K562 (cell line): ENCODE data around the gene SCGB1A1. TPM values are rescaled to one million over a fixed set of nuclear protein-coding genes. Genes with fewer than 3 reads are reported as not detected.

Source experiments
- ARID1B ChIP-seq: fragments of 450-650 bp; IDR thresholded peaks from 2 replicates; pipeline ENCODE4 v1.6.1; 2016; ENCODE audit warnings: antibody characterized with exemption, mild to moderate bottlenecking, inconsistent platforms
- ATF7 ChIP-seq: fragments of 450-650 bp; IDR thresholded peaks from 2 replicates; pipeline ENCODE4 v1.7.1; 2014; ENCODE audit warnings: mild to moderate bottlenecking, moderate library complexity
- BRD4 ChIP-seq: fragments of 200-600 bp; sonication (generic); IDR thresholded peaks from 2 replicates; pipeline ENCODE4 v1.6.1; 2017; ENCODE audit warnings: inconsistent platforms
- C11orf30 ChIP-seq: fragments of 450-650 bp; IDR thresholded peaks from 2 replicates; pipeline ENCODE4 v1.6.1; 2016; ENCODE audit warnings: low read depth, mild to moderate bottlenecking
- CBFA2T3 ChIP-seq: fragments of 450-650 bp; IDR thresholded peaks from 2 replicates; pipeline ENCODE4 v1.6.1; 2017
- CTBP1 ChIP-seq: fragments of 450-650 bp; IDR thresholded peaks from 2 replicates; pipeline ENCODE4 v1.6.1; 2016; ENCODE audit warnings: borderline replicate concordance
- ETV1 ChIP-seq: fragments of 450-650 bp; conservative IDR thresholded peaks from 2 replicates; pipeline ENCODE4 v1.6.1; 2016; ENCODE audit warnings: missing genetic modification characterization, control low read depth, low read depth, missing compliant biosample characterization
- HDAC3 ChIP-seq: fragments of 450-650 bp; IDR thresholded peaks from 2 replicates; pipeline ENCODE4 v1.6.1; 2018; ENCODE audit warnings: borderline replicate concordance, mild to moderate bottlenecking, moderate library complexity; ENCODE audit not compliant: partially characterized antibody
- L3MBTL2 ChIP-seq: fragments of 450-650 bp; IDR thresholded peaks from 2 replicates; pipeline ENCODE4 v1.6.1; 2016; ENCODE audit warnings: mild to moderate bottlenecking, moderate library complexity
- LEF1 ChIP-seq: fragments of 450-650 bp; IDR thresholded peaks from 2 replicates; pipeline ENCODE4 v1.6.1; 2016; ENCODE audit warnings: mild to moderate bottlenecking
- MTA3 ChIP-seq: fragments of 450-650 bp; formaldehyde crosslinking; IDR thresholded peaks from 2 replicates; pipeline ENCODE4 v1.6.1; 2017; ENCODE audit warnings: mild to moderate bottlenecking, borderline replicate concordance
- NFE2 ChIP-seq: IDR thresholded peaks from 2 replicates; pipeline ENCODE4 v1.6.1; 2014; ENCODE audit warnings: antibody characterized with exemption, low read depth
- NFIX ChIP-seq: fragments of 250-450 bp; sonication (Bioruptor Pico); IDR thresholded peaks from 2 replicates; pipeline ENCODE4 v1.4.0; 2020; ENCODE audit warnings: low read depth, mild to moderate bottlenecking, moderate library complexity
- PYGO2 ChIP-seq: fragments of 450-650 bp; IDR thresholded peaks from 2 replicates; pipeline ENCODE4 v1.6.1; 2016; ENCODE audit warnings: mild to moderate bottlenecking, missing genetic modification characterization, moderate library complexity, missing compliant biosample characterization
- RNF2 ChIP-seq: sonication (generic); IDR thresholded peaks from 2 replicates; pipeline ENCODE4 v1.6.1; 2016
- SOX6 ChIP-seq: fragments of 450-650 bp; IDR thresholded peaks from 2 replicates; pipeline ENCODE4 v1.6.1; 2014; ENCODE audit warnings: mild to moderate bottlenecking
- SREBF1 ChIP-seq: fragments of 150-350 bp; IDR thresholded peaks from 2 replicates; pipeline ENCODE4 v1.6.1; 2014; ENCODE audit warnings: antibody characterized with exemption, low read depth, low read length, borderline replicate concordance
- TEAD1 ChIP-seq, 2 experiments: fragments of 450-650 bp in 1 of 2; sonication (generic) in 1 of 2; formaldehyde crosslinking; IDR thresholded peaks; 2 replicates each; pipeline versions ENCODE4 v1.4.0 to v1.8.0; 2020 to 2022; ENCODE audit warnings: mild to moderate bottlenecking in 2 of 2, missing genetic modification reagents in 1 of 2
- ZNF764 ChIP-seq: fragments of 250-450 bp; sonication (Bioruptor Pico); IDR thresholded peaks from 2 replicates; pipeline ENCODE4 v1.4.0; 2020; ENCODE audit warnings: low read depth, mild to moderate bottlenecking, moderate library complexity
- ZNF79 ChIP-seq: fragments of 250-450 bp; sonication (Bioruptor Pico); IDR thresholded peaks from 2 replicates; pipeline ENCODE4 v1.4.0; 2020; ENCODE audit warnings: low read depth, mild to moderate bottlenecking, moderate library complexity
- polyA plus RNA-seq, 8 experiments: library from polyadenylated mRNA; depleted of rRNA in 4 of 8; stranded (reverse) in 5 of 8; unstranded in 3 of 8; fragments of >200 nt; fragmentation: Nextera tagmentation in 2 of 8; fragmentation: Illumina TruSeq in 1 of 8; extraction: Ambion mirVana in 2 of 8; extraction: Trizol in 1 of 8; gene quantifications; 2 replicates each; pipeline versions ENCODE4 v1.2.1 to v1.2.3, GENCODE V29; 2011 to 2014; ENCODE audit warnings: inconsistent platforms in 1 of 8, missing spikeins in 1 of 8
- total RNA-seq, 7 experiments: library from RNA; depleted of rRNA in 6 of 7; stranded (reverse); fragments of >200 nt in 6 of 7; fragmentation: Illumina TruSeq in 2 of 7; extraction: Trizol in 2 of 7; gene quantifications; 2 replicates each; pipeline versions ENCODE4 v1.2.1 to v1.2.3, GENCODE V29; 2011 to 2021; ENCODE audit warnings: low replicate concordance in 1 of 7
- TF ChIP-seq, protein P1 (sequence below): fragments of 450-650 bp; IDR thresholded peaks from 2 replicates; pipeline ENCODE4 v1.6.1; 2017; ENCODE audit warnings: antibody characterized with exemption, mild to moderate bottlenecking
- TF ChIP-seq, protein P2 (sequence below): sonication (generic); formaldehyde crosslinking; IDR thresholded peaks from 2 replicates; pipeline ENCODE4 v1.9.0; 2022; ENCODE audit warnings: mild to moderate bottlenecking, missing genetic modification reagents

The SCGB1A1 gene
- total and polyA plus RNA-seq, 9 of the 15 experiments (the other 6 are each of a cell fraction or from before 2014, with no cell fraction given), result 0.55 TPM; not detected in 8

DNA sequence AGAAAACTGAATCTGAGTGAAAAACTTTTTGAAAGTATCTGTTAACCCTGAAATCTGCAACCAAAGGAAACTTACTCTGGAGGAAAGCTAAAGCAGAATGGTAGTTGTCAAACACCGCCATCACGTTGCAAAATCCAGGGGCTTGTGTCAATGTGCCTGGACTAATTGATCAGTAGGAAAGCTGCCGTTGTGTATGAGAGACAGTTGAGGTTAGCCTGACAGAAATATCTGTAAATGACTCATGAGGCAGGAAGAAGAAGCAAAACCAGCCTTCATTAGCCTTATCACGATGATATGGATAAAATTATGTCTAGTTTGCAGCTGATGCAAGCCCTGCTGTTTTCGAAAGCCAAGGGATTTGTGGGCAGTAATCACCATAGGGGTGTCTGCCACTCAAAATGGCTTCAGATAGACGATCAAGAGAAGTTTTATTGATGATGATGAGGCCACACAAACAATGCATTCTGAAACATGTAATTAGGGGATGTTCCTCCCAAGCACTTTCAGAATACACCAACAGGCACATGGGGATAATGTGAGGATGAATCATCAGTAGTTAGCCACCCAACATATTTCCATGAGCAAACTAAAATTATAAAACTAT lies 8.9 kb downstream of the SCGB1A1 start (continued):
- TF ChIP-seq, protein P1, sequence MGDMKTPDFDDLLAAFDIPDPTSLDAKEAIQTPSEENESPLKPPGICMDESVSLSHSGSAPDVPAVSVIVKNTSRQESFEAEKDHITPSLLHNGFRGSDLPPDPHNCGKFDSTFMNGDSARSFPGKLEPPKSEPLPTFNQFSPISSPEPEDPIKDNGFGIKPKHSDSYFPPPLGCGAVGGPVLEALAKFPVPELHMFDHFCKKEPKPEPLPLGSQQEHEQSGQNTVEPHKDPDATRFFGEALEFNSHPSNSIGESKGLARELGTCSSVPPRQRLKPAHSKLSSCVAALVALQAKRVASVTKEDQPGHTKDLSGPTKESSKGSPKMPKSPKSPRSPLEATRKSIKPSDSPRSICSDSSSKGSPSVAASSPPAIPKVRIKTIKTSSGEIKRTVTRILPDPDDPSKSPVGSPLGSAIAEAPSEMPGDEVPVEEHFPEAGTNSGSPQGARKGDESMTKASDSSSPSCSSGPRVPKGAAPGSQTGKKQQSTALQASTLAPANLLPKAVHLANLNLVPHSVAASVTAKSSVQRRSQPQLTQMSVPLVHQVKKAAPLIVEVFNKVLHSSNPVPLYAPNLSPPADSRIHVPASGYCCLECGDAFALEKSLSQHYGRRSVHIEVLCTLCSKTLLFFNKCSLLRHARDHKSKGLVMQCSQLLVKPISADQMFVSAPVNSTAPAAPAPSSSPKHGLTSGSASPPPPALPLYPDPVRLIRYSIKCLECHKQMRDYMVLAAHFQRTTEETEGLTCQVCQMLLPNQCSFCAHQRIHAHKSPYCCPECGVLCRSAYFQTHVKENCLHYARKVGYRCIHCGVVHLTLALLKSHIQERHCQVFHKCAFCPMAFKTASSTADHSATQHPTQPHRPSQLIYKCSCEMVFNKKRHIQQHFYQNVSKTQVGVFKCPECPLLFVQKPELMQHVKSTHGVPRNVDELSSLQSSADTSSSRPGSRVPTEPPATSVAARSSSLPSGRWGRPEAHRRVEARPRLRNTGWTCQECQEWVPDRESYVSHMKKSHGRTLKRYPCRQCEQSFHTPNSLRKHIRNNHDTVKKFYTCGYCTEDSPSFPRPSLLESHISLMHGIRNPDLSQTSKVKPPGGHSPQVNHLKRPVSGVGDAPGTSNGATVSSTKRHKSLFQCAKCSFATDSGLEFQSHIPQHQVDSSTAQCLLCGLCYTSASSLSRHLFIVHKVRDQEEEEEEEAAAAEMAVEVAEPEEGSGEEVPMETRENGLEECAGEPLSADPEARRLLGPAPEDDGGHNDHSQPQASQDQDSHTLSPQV, result peak; percentile 58; the same call in 1 of the 2 replicates
- TF ChIP-seq ATF7 (0 out of 2 replicates have a peak, but pooled peaks have one; percentile 9), C11orf30 (peak; percentile 64; the same call in 1 of the 2 replicates), L3MBTL2 (peak; percentile 79), ETV1 (tag) (peak; percentile 62), NFE2 (peak; percentile 56), MTA3 (0 out of 2 replicates have a peak, but pooled peaks have one; percentile 20), CBFA2T3 (peak; percentile 3; the same call in 1 of the 2 replicates), LEF1 (peak; percentile 29; the same call in 1 of the 2 replicates), SREBF1 (no peak), ZNF79 (CRISPR knock-in tag) (0 out of 2 replicates have a peak, but pooled peaks have one; percentile 29), NFIX (no peak), SOX6 (0 out of 2 replicates have a peak, but pooled peaks have one; percentile 17), BRD4 (no peak), ARID1B (peak; percentile 72), RNF2 (peak; percentile 40; the same call in 1 of the 2 replicates), TEAD1 (CRISPR knock-in tag; IDR thresholded peaks at IDR 0.05) (0 out of 4 replicates have a peak, but pooled peaks of 1 of the 2 experiments have one; percentile 24), ZNF764 (no peak), CTBP1 (no peak), PYGO2 (tag) (0 out of 2 replicates have a peak, but pooled peaks have one; percentile 23), HDAC3 (no peak)
- TF ChIP-seq, protein P2, sequence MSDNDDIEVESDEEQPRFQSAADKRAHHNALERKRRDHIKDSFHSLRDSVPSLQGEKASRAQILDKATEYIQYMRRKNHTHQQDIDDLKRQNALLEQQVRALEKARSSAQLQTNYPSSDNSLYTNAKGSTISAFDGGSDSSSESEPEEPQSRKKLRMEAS (CRISPR knock-in tag), result no peak
